ENCODE measurements around the gene ELFN2. TPM values are rescaled to one million over a fixed set of nuclear protein-coding genes. Genes with fewer than 3 reads are reported as not detected.

Gene ELFN2
- total and polyA plus RNA-seq, 2 of the 13 experiments (the other 11 are each of a cell fraction or from before 2014, with no cell fraction given): 0.01 TPM; not detected in 1

DNA sequence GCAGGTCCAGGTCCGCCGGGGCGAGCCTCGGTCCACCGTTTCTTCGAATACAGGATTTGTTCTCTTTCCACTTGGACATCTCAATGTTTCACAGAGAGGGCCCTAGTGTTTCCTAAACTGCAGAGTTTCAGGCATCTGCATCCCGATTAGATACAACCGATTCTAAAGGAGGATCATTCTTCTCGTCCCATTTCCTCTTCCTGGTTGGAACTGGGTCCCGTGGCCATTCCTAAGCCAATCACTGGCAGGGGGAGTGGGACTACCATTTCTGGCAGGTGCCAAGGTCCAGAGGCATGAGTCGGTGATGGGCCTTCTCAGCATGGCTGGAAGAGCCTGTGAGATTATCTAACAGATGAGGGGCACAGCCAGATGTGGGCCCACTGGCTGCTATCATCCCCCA lies 68.9 kb downstream of the ELFN2 start:
- no peak for ATAC-seq
- DNase-seq (ENCODE audit: low spot score): no peak
- H3K9me3 ChIP-seq (ENCODE audit: low read length): no peaks in the 10 kb centered on the region
- no peak for TF ChIP-seq ZNF180 (CRISPR knock-in tag; IDR thresholded peaks at IDR 0.05; ENCODE audit: borderline replicate concordance, low read depth)
- TF ChIP-seq, protein P1, sequence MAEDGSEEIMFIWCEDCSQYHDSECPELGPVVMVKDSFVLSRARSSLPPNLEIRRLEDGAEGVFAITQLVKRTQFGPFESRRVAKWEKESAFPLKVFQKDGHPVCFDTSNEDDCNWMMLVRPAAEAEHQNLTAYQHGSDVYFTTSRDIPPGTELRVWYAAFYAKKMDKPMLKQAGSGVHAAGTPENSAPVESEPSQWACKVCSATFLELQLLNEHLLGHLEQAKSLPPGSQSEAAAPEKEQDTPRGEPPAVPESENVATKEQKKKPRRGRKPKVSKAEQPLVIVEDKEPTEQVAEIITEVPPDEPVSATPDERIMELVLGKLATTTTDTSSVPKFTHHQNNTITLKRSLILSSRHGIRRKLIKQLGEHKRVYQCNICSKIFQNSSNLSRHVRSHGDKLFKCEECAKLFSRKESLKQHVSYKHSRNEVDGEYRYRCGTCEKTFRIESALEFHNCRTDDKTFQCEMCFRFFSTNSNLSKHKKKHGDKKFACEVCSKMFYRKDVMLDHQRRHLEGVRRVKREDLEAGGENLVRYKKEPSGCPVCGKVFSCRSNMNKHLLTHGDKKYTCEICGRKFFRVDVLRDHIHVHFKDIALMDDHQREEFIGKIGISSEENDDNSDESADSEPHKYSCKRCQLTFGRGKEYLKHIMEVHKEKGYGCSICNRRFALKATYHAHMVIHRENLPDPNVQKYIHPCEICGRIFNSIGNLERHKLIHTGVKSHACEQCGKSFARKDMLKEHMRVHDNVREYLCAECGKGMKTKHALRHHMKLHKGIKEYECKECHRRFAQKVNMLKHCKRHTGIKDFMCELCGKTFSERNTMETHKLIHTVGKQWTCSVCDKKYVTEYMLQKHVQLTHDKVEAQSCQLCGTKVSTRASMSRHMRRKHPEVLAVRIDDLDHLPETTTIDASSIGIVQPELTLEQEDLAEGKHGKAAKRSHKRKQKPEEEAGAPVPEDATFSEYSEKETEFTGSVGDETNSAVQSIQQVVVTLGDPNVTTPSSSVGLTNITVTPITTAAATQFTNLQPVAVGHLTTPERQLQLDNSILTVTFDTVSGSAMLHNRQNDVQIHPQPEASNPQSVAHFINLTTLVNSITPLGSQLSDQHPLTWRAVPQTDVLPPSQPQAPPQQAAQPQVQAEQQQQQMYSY (CRISPR knock-in tag; IDR thresholded peaks at IDR 0.05): no peak
- WGBS (ENCODE audit: low lambda C conversion rate): 47% methylated on average over 11 of the region's 11 CpGs
- peaks cover 5 to 66% of the 10 kb centered on the region in 2 experiments; a peak in 4 of 5 replicates for H3K27me3 ChIP-seq (ENCODE audit: control insufficient read depth in 1 of 2, insufficient read depth in 2 of 2, low read length in 2 of 2)
- POLR2A ChIA-PET: no interaction called here
- H4K20me1 ChIP-seq (ENCODE audit: insufficient read depth, low read length): no peaks in the 10 kb centered on the region
- FAIRE-seq: no peak
- intact Hi-C loops (cut with micrococcal nuclease; ENCODE audit: unreplicated experiment): no loop called here
- H3K27ac ChIP-seq (ENCODE audit: extremely low read length, insufficient read depth, low read length): no peak overlapping the region
- H3K9ac ChIP-seq (ENCODE audit: insufficient read depth, low read depth, low read length): no peak overlapping the region
- H3K36me3 ChIP-seq (replicated peaks in 1 of 2; ENCODE audit: control insufficient read depth in 1 of 2, insufficient read depth in 2 of 2, low read length in 2 of 2): no peaks in the 10 kb centered on the region
- in situ Hi-C loops (cut with HindIII; ENCODE audit: extremely low pct_ligation_motif_present, low pct_unique_long_range_greater_than_20kb): no loop called here
- H3K4me3 ChIP-seq (replicated peaks in 1 of 3; ENCODE audit: insufficient read depth in 1 of 3, low read depth in 2 of 3, low read length in 3 of 3): no peak overlapping the region
- no peaks in the 10 kb centered on the region for H3K4me1 ChIP-seq (ENCODE audit: insufficient read depth, low read length)
- no peaks in the 10 kb centered on the region for H3K79me2 ChIP-seq (ENCODE audit: insufficient read depth, low read length)
- BruUV-seq (replicated peaks): no TSS peak
- no peak overlapping the region for H3K4me2 ChIP-seq (ENCODE audit: low read depth, low read length)
- no peak overlapping the region for H2AFZ ChIP-seq (ENCODE audit: low read length)
- CTCF ChIA-PET (ENCODE audit: low intra/inter-chr PET ratio, low total read pairs): no interaction called here

DNA sequence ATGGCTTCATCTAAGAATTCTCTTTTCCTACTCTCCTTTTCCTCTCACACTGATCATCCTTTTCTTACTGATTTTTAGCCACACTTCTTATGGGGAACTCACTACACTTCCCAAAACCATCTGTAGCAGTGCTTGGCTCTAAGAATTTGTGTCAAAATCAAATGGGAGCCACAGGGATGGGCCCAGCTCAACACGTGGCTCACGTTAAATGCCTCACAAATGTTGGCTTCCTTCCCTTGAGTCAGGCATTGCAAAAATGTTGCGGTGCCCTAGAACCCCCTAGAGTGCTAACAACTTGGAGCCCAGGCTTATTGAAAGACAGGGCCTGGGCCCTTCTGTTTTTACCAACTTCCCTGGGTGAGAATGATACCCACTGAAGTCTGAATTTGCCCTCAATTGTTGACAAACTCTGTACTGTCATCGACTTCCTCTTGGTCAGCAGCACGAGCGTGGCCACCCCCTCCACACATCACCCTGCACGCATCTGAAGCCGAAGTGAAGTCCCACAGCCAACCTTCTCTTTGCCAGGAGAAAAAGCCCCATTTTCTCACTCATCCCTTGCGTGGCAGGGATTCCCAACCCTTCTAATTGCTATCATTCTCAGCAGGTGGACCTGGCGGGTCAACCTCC lies 69.7 kb downstream of the ELFN2 start:
- BruUV-seq (replicated peaks): no TSS peak
- DNase-seq (ENCODE audit: low spot score) (no peak), FAIRE-seq (no peak), ATAC-seq (no peak)
- Histone ChIP-seq H3K27me3 (ENCODE audit: control insufficient read depth in 1 of 2, insufficient read depth in 2 of 2, low read length in 2 of 2) (peaks cover 4 to 68% of the 10 kb centered on the region in 2 experiments; a peak in 4 of 5 replicates), H3K79me2 (ENCODE audit: insufficient read depth, low read length) (no peaks in the 10 kb centered on the region), H3K9ac (ENCODE audit: insufficient read depth, low read depth, low read length) (no peak overlapping the region), H3K4me3 (replicated peaks in 1 of 3; ENCODE audit: insufficient read depth in 1 of 3, low read depth in 2 of 3, low read length in 3 of 3) (no peak overlapping the region), H3K4me1 (ENCODE audit: insufficient read depth, low read length) (no peaks in the 10 kb centered on the region), H2AFZ (ENCODE audit: low read length) (no peak overlapping the region), H3K4me2 (ENCODE audit: low read depth, low read length) (no peak overlapping the region), H4K20me1 (ENCODE audit: insufficient read depth, low read length) (no peaks in the 10 kb centered on the region), H3K9me3 (ENCODE audit: low read length) (no peaks in the 10 kb centered on the region), H3K27ac (ENCODE audit: extremely low read length, insufficient read depth, low read length) (no peak overlapping the region), H3K36me3 (replicated peaks in 1 of 2; ENCODE audit: control insufficient read depth in 1 of 2, insufficient read depth in 2 of 2, low read length in 2 of 2) (no peaks in the 10 kb centered on the region)
- 20% methylated on average over 7 of the region's 10 CpGs for WGBS (ENCODE audit: low lambda C conversion rate)
- ChIA-PET CTCF (ENCODE audit: low intra/inter-chr PET ratio, low total read pairs) (no interaction called here), POLR2A (no interaction called here)
- intact Hi-C loops (cut with micrococcal nuclease; ENCODE audit: unreplicated experiment) (no loop called here), in situ Hi-C loops (cut with HindIII; ENCODE audit: extremely low pct_ligation_motif_present, low pct_unique_long_range_greater_than_20kb) (no loop called here)
- no peak for TF ChIP-seq GATAD1 (CRISPR knock-in tag; IDR thresholded peaks at IDR 0.05)
- TF ChIP-seq ADNP (CRISPR knock-in tag; IDR thresholded peaks at IDR 0.05): no peak
- no peak for TF ChIP-seq ZNF792 (CRISPR knock-in tag; IDR thresholded peaks at IDR 0.05)
- TF ChIP-seq, protein P2, sequence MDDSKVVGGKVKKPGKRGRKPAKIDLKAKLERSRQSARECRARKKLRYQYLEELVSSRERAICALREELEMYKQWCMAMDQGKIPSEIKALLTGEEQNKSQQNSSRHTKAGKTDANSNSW (CRISPR knock-in tag; IDR thresholded peaks at IDR 0.05; ENCODE audit: borderline replicate concordance): no peak
- no peak for TF ChIP-seq ZNF274 (CRISPR knock-in tag; IDR thresholded peaks at IDR 0.05)
- no peak for TF ChIP-seq ZNF83 (CRISPR knock-in tag; IDR thresholded peaks at IDR 0.05; ENCODE audit: borderline replicate concordance)
- no peak for TF ChIP-seq SMAD1 (CRISPR knock-in tag; IDR thresholded peaks at IDR 0.05; ENCODE audit: borderline replicate concordance, low read depth)
- TF ChIP-seq, protein P3, sequence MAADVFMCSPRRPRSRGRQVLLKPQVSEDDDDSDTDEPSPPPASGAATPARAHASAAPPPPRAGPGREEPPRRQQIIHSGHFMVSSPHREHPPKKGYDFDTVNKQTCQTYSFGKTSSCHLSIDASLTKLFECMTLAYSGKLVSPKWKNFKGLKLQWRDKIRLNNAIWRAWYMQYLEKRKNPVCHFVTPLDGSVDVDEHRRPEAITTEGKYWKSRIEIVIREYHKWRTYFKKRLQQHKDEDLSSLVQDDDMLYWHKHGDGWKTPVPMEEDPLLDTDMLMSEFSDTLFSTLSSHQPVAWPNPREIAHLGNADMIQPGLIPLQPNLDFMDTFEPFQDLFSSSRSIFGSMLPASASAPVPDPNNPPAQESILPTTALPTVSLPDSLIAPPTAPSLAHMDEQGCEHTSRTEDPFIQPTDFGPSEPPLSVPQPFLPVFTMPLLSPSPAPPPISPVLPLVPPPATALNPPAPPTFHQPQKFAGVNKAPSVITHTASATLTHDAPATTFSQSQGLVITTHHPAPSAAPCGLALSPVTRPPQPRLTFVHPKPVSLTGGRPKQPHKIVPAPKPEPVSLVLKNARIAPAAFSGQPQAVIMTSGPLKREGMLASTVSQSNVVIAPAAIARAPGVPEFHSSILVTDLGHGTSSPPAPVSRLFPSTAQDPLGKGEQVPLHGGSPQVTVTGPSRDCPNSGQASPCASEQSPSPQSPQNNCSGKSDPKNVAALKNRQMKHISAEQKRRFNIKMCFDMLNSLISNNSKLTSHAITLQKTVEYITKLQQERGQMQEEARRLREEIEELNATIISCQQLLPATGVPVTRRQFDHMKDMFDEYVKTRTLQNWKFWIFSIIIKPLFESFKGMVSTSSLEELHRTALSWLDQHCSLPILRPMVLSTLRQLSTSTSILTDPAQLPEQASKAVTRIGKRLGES (CRISPR knock-in tag; IDR thresholded peaks at IDR 0.05; ENCODE audit: borderline replicate concordance): no peak
- TF ChIP-seq ZNF558 (CRISPR knock-in tag; IDR thresholded peaks at IDR 0.05; ENCODE audit: borderline replicate concordance): no peak

Data from HepG2 (cell line).